ENCODE measurements around the gene KCTD2. TPM values are rescaled to one million over a fixed set of nuclear protein-coding genes. Genes with fewer than 3 reads are reported as not detected.
A peak's percentile ranks its signal among the peaks of the same experiment; 100 is the strongest.

The KCTD2 gene
- total and polyA plus RNA-seq, 2 of the 13 experiments (the other 11 are each of a cell fraction or from before 2014, with no cell fraction given): 28.3 to 32.6 TPM

DNA sequence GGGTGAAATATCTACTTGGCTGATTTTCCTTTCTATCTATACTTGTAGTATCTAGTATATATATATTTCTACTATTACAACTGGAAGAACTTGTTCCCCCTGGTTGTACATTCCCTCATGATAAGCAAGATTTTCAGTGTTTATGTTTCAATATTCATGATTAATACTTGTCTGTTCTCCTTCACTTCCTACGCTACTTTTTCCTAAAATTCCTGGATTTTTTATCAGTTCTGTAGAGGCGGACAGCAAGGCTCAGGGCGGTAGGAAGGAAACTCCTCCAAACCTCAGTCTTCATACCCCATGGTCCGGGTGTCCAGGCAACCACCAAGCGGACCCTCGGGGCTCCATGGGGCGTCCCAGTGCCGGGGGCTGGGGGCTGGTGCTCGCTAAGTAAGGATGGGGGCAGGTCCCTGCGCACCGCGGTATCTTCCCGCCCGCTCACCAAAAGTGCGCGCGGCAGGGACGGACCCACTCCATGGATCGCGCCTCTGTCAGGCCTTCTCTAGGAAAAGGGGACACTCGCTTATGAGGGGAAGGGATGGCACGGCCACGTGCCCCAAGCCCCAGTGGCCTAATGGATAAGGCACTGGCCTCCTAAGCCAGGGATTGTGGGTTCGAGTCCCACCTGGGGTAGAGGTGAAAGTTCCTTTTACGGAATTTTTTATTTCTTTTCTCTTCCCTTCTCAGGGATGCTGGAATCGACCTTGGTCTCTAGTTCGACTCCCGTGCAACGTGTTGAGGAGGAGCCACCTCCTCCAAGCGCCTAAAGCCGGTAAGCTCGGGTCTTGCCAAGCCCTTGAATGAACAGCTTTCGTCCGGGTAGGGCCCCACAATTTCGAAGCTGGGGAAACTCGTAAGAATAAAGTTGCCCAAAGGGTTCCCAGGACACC, 13.4 kb upstream of the KCTD2 start (continued):
- TF ChIP-seq EHMT2 (IDR thresholded peaks at IDR 0.05; ENCODE audit: borderline replicate concordance, low read depth, low read length): peak; percentile 78; the same call in 1 of the 2 replicates
- TF ChIP-seq ZNF232 (CRISPR knock-in tag; IDR thresholded peaks at IDR 0.05; ENCODE audit: borderline replicate concordance): peak; percentile 91; the same call in 1 of the 2 replicates
- TF ChIP-seq ZFX (CRISPR knock-in tag; IDR thresholded peaks at IDR 0.05; ENCODE audit: low read depth): peak; percentile 93
- TF ChIP-seq ZNF343 (CRISPR knock-in tag; IDR thresholded peaks at IDR 0.05): peak; percentile 93
- 0 out of 2 replicates have a peak, but pooled peaks have one; percentile 19 for TF ChIP-seq ETV6 (CRISPR knock-in tag; conservative IDR thresholded peaks at IDR 0.05)
- 0 out of 2 replicates have a peak, but pooled peaks have one; percentile 56 for TF ChIP-seq DNMT1 (CRISPR knock-in tag; IDR thresholded peaks at IDR 0.05)
- TF ChIP-seq, protein P1, sequence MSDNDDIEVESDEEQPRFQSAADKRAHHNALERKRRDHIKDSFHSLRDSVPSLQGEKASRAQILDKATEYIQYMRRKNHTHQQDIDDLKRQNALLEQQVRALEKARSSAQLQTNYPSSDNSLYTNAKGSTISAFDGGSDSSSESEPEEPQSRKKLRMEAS (IDR thresholded peaks at IDR 0.05): peak; percentile 97
- TF ChIP-seq ZNF501 (CRISPR knock-in tag; IDR thresholded peaks at IDR 0.05): peak; percentile 95
- no peak for TF ChIP-seq ZFYVE20 (CRISPR knock-in tag; IDR thresholded peaks at IDR 0.05; ENCODE audit: borderline replicate concordance, low read depth)
- TF ChIP-seq, protein P2, sequence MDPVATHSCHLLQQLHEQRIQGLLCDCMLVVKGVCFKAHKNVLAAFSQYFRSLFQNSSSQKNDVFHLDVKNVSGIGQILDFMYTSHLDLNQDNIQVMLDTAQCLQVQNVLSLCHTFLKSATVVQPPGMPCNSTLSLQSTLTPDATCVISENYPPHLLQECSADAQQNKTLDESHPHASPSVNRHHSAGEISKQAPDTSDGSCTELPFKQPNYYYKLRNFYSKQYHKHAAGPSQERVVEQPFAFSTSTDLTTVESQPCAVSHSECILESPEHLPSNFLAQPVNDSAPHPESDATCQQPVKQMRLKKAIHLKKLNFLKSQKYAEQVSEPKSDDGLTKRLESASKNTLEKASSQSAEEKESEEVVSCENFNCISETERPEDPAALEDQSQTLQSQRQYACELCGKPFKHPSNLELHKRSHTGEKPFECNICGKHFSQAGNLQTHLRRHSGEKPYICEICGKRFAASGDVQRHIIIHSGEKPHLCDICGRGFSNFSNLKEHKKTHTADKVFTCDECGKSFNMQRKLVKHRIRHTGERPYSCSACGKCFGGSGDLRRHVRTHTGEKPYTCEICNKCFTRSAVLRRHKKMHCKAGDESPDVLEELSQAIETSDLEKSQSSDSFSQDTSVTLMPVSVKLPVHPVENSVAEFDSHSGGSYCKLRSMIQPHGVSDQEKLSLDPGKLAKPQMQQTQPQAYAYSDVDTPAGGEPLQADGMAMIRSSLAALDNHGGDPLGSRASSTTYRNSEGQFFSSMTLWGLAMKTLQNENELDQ (CRISPR knock-in tag; IDR thresholded peaks at IDR 0.05; ENCODE audit: borderline replicate concordance): no peak
- no peak for TF ChIP-seq RORA (CRISPR knock-in tag; IDR thresholded peaks at IDR 0.05)
- TF ChIP-seq, protein P3, sequence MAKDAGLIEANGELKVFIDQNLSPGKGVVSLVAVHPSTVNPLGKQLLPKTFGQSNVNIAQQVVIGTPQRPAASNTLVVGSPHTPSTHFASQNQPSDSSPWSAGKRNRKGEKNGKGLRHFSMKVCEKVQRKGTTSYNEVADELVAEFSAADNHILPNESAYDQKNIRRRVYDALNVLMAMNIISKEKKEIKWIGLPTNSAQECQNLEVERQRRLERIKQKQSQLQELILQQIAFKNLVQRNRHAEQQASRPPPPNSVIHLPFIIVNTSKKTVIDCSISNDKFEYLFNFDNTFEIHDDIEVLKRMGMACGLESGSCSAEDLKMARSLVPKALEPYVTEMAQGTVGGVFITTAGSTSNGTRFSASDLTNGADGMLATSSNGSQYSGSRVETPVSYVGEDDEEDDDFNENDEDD (CRISPR knock-in tag; IDR thresholded peaks at IDR 0.05; ENCODE audit: borderline replicate concordance): peak; percentile 96
- TF ChIP-seq JUN (CRISPR knock-in tag; IDR thresholded peaks at IDR 0.05): peak; percentile 77; the same call in 1 of the 2 replicates
- TF ChIP-seq KLF15 (CRISPR knock-in tag; IDR thresholded peaks at IDR 0.05; ENCODE audit: borderline replicate concordance): no peak
- TF ChIP-seq, protein P4, sequence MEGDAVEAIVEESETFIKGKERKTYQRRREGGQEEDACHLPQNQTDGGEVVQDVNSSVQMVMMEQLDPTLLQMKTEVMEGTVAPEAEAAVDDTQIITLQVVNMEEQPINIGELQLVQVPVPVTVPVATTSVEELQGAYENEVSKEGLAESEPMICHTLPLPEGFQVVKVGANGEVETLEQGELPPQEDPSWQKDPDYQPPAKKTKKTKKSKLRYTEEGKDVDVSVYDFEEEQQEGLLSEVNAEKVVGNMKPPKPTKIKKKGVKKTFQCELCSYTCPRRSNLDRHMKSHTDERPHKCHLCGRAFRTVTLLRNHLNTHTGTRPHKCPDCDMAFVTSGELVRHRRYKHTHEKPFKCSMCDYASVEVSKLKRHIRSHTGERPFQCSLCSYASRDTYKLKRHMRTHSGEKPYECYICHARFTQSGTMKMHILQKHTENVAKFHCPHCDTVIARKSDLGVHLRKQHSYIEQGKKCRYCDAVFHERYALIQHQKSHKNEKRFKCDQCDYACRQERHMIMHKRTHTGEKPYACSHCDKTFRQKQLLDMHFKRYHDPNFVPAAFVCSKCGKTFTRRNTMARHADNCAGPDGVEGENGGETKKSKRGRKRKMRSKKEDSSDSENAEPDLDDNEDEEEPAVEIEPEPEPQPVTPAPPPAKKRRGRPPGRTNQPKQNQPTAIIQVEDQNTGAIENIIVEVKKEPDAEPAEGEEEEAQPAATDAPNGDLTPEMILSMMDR (CRISPR knock-in tag; IDR thresholded peaks at IDR 0.05): no peak
- TF ChIP-seq SRSF1 (optimal IDR thresholded peaks at IDR 0.05; ENCODE audit: low read depth, low read length): peak; percentile 45
- TF ChIP-seq, protein P5, sequence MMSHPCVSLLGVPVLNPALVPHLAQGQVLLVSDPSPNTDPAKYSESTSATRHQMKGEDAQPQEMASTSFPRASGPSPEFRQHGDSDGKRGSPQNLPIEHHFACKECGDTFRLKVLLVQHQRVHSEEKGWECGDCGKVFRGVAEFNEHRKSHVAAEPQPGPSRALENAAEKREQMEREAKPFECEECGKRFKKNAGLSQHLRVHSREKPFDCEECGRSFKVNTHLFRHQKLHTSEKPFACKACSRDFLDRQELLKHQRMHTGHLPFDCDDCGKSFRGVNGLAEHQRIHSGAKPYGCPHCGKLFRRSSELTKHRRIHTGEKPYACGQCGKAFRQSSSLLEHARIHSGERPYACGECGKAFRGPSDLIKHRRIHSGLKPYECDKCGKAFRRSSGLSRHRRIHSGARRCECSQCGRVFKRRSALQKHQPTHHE (CRISPR knock-in tag; IDR thresholded peaks at IDR 0.05; ENCODE audit: borderline replicate concordance): peak; percentile 24; the same call in 1 of the 2 replicates
- TF ChIP-seq ZMYM4 (CRISPR knock-in tag; IDR thresholded peaks at IDR 0.05): peak; percentile 77
- no peak for TF ChIP-seq AGO1 (IDR thresholded peaks at IDR 0.05; ENCODE audit: low read depth, low read length, poor library complexity, severe bottlenecking)
- no peak for TF ChIP-seq ZNF709 (CRISPR knock-in tag; IDR thresholded peaks at IDR 0.05)
- TF ChIP-seq, protein P6, sequence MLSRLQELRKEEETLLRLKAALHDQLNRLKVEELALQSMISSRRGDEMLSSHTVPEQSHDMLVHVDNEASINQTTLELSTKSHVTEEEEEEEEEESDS (CRISPR knock-in tag; IDR thresholded peaks at IDR 0.05; ENCODE audit: borderline replicate concordance): peak; percentile 88

Data from HepG2 (cell line).